Measurements from ENCODE around the gene QSOX1. TPM values are rescaled to one million over a fixed set of nuclear protein-coding genes. Genes with fewer than 3 reads are reported as not detected.
A peak's percentile ranks its signal among the peaks of the same experiment; 100 is the strongest.

QSOX1 gene
- total RNA-seq, 1 experiment from 2014 or later, result 135 TPM

- TF ChIP-seq PRDM15 (CRISPR knock-in tag; IDR thresholded peaks at IDR 0.05) (no peak), ZNF219 (CRISPR knock-in tag; IDR thresholded peaks at IDR 0.05; ENCODE audit: borderline replicate concordance) (no peak), ATF2 (CRISPR knock-in tag; IDR thresholded peaks at IDR 0.05; ENCODE audit: borderline replicate concordance, low read depth) (no peak), MAX (CRISPR knock-in tag; IDR thresholded peaks at IDR 0.05) (0 out of 2 replicates have a peak, but pooled peaks have one; percentile 32), TEAD1 (CRISPR knock-in tag; IDR thresholded peaks at IDR 0.05) (no peak)
These were observed 58.9 kb downstream of the QSOX1 start (continued) for GRCh38 chr1:180213401-180214170.

GRCh38 chr1:180215856-180216625 lies 61.4 kb downstream of the QSOX1 start:
- Mint-ChIP-seq H3K4me3 (no peak overlapping the region), H3K27me3 (ENCODE audit: low read depth) (peaks cover 3% of the 10 kb centered on the region; the same call in 1 of the 2 replicates), H3K27ac (no peak overlapping the region), H3K4me1 (peaks cover 8% of the 10 kb centered on the region), H3K36me3 (no peaks in the 10 kb centered on the region), H3K9me3 (no peaks in the 10 kb centered on the region)
- no peak for DNase-seq (ENCODE audit: low spot score)
- no peak for ATAC-seq
- TF ChIP-seq ZNF425 (CRISPR knock-in tag; conservative IDR thresholded peaks at IDR 0.05) (no peak), TEAD1 (CRISPR knock-in tag; IDR thresholded peaks at IDR 0.05) (no peak), SMAD3 (CRISPR knock-in tag; IDR thresholded peaks at IDR 0.05; ENCODE audit: borderline replicate concordance) (no peak), E2F1 (CRISPR knock-in tag; IDR thresholded peaks at IDR 0.05) (no peak), HMGXB4 (CRISPR knock-in tag; IDR thresholded peaks at IDR 0.05) (no peak), ZBTB21 (CRISPR knock-in tag; IDR thresholded peaks at IDR 0.05; ENCODE audit: borderline replicate concordance) (no peak), ZNF532 (CRISPR knock-in tag; IDR thresholded peaks at IDR 0.05; ENCODE audit: borderline replicate concordance) (no peak), GABPB1 (CRISPR knock-in tag; IDR thresholded peaks at IDR 0.05) (no peak), HMGA2 (CRISPR knock-in tag; IDR thresholded peaks at IDR 0.05) (no peak)
- ChIA-PET CTCF (interaction anchor here (1.1 to 3.5 kb wide), 2 partner anchors 28 to 35 kb away, joined by 3 to 15 read pairs; no protein-coding TSS in a partner anchor), POLR2A (no interaction called here)

All from WTC11 (cell line).